Measurements from ENCODE around the gene ADRA2B. TPM values are rescaled to one million over a fixed set of nuclear protein-coding genes. Genes with fewer than 3 reads are reported as not detected.

ADRA2B gene
- total RNA-seq, 1 experiment from 2014 or later: 0.47 TPM

- no peak overlapping the region for H3K4me2 ChIP-seq (ENCODE audit: low read length)
- ChIA-PET RAD21 (ENCODE audit: low non-redundant PET in 1 of 2, low total read pairs in 2 of 2, uncharacterized antibody in 2 of 2, unreplicated experiment in 2 of 2) (no interaction called here), CTCF (no interaction called here), POLR2A (no interaction called here)
- TF ChIP-seq JUND (IDR thresholded peaks at IDR 0.05) (no peak), EZH2 (IDR thresholded peaks at IDR 0.05) (no peak), RAD21 (IDR thresholded peaks at IDR 0.05; ENCODE audit: low read depth) (no peak), TCF7L2 (IDR thresholded peaks at IDR 0.05; ENCODE audit: borderline replicate concordance, extremely low read depth, insufficient read depth, insufficient read length) (no peak), CTCF (IDR thresholded peaks at IDR 0.05 in 2 of 3, conservative IDR thresholded peaks at IDR 0.05 in 1 of 3; ENCODE audit: borderline replicate concordance in 1 of 3, insufficient read depth in 1 of 3, low read depth in 2 of 3, low read length in 2 of 3) (no peak), YY1 (IDR thresholded peaks at IDR 0.05; ENCODE audit: extremely low read depth, insufficient replicate concordance, low read depth, low read length) (no peak), ZFX (IDR thresholded peaks at IDR 0.05) (no peak), MAX (IDR thresholded peaks at IDR 0.05) (no peak), FOSL1 (IDR thresholded peaks at IDR 0.05; ENCODE audit: low read depth) (no peak), EGR1 (IDR thresholded peaks at IDR 0.05; ENCODE audit: low read depth) (no peak), CEBPB (IDR thresholded peaks at IDR 0.05; ENCODE audit: low read depth) (no peak), POLR2A (IDR thresholded peaks at IDR 0.05; ENCODE audit: borderline replicate concordance, extremely low read depth, insufficient read depth, insufficient read length) (no peak), EZH2phosphoT487 (IDR thresholded peaks at IDR 0.05; ENCODE audit: borderline replicate concordance) (no peak), ATF3 (IDR thresholded peaks at IDR 0.05) (no peak), ZNF274 (IDR thresholded peaks at IDR 0.05; ENCODE audit: low read depth, low read length) (no peak), SP1 (IDR thresholded peaks at IDR 0.05; ENCODE audit: low read depth) (no peak), POLR2AphosphoS5 (IDR thresholded peaks at IDR 0.05; ENCODE audit: low read depth, low read length) (no peak), ZBTB33 (IDR thresholded peaks at IDR 0.05; ENCODE audit: extremely low read depth, insufficient replicate concordance, low read length) (no peak), SIN3A (IDR thresholded peaks at IDR 0.05; ENCODE audit: low read depth) (no peak)
- 0 out of 2 replicates have a peak, but pooled peaks cover 3% of the 10 kb centered on the region for H3K27me3 ChIP-seq (ENCODE audit: insufficient read depth, low read length)
- ATAC-seq (no peak), DNase-seq (ENCODE audit: low read depth, low spot score) (no peak)
- no TSS peak for BruUV-seq (replicated peaks)
- no peaks in the 10 kb centered on the region for H3K79me2 ChIP-seq (ENCODE audit: insufficient read depth, low read length)
- no peaks in the 10 kb centered on the region for H4K20me1 ChIP-seq (ENCODE audit: insufficient read depth)
- H3K9me3 ChIP-seq (ENCODE audit: control insufficient read depth in 1 of 2, insufficient read depth in 1 of 2, low read depth in 1 of 2, low read length in 2 of 2): no peaks in the 10 kb centered on the region
- H2AFZ ChIP-seq (ENCODE audit: low read depth, low read length, poor library complexity, severe bottlenecking): no peak overlapping the region
- H3K4me1 ChIP-seq (ENCODE audit: control insufficient read depth in 1 of 2, insufficient read depth in 2 of 2, low read length in 2 of 2): no peaks in the 10 kb centered on the region
- H3K9ac ChIP-seq (ENCODE audit: low read length): no peak overlapping the region
- no peak overlapping the region for H3K4me3 ChIP-seq (replicated peaks in 1 of 2; ENCODE audit: low read depth in 1 of 2, low read length in 2 of 2)
- no peak overlapping the region for H3K27ac ChIP-seq (ENCODE audit: low read depth, low read length)
- H3K9me2 ChIP-seq (ENCODE audit: insufficient read depth): no peaks in the 10 kb centered on the region
- no peaks in the 10 kb centered on the region for H3K36me3 ChIP-seq (ENCODE audit: control insufficient read depth in 1 of 2, insufficient read depth in 2 of 2, low read length in 2 of 2)
- intact Hi-C loops (cut with micrococcal nuclease): no loop called here
Observed at GRCh38 chr2:96123936-96124335, 7.6 kb upstream of the ADRA2B start.

Data from HCT116 (cell line).